GM23338 (cell line): ENCODE results near the gene FNDC4. TPM values are rescaled to one million over a fixed set of nuclear protein-coding genes. Genes with fewer than 3 reads are reported as not detected.

Experiments
- ATAC-seq: fragments of 200-7000 bp; cut with Tn5 transposase; 3 replicates; pipeline ENCODE4 v1.9.1; 2020
- DNase-seq: peaks from one replicate; pipeline ENCODE4 v3.0.0-alpha.2; 2015; ENCODE audit warnings: low spot score
- H2AFZ ChIP-seq: fragments of 200-600 bp; sonication (generic); 2 replicates; pipeline ENCODE4 v1.8.0; 2016; ENCODE audit warnings: antibody characterized with exemption, mild to moderate bottlenecking, moderate library complexity
- H3F3A ChIP-seq: fragments of 200-600 bp; sonication (generic); replicated peaks from 2 replicates; pipeline ENCODE4 v1.8.0; 2017; ENCODE audit warnings: antibody characterized with exemption, mixed run types, low read depth
- H3K27ac ChIP-seq: fragments of 200-600 bp; sonication (generic); 2 replicates; pipeline ENCODE4 v1.6.1; 2016; ENCODE audit warnings: low read depth
- H3K27me3 ChIP-seq: fragments of 200-600 bp; sonication (generic); 2 replicates; pipeline ENCODE4 v1.8.0; 2016; ENCODE audit warnings: mild to moderate bottlenecking, mixed run types, moderate library complexity; ENCODE audit not compliant: insufficient read depth
- H3K36me3 ChIP-seq: fragments of 200-600 bp; sonication (generic); 2 replicates; pipeline ENCODE4 v1.8.0; 2016; ENCODE audit warnings: mild to moderate bottlenecking; ENCODE audit not compliant: insufficient read depth
- H3K4me1 ChIP-seq: fragments of 200-600 bp; sonication (generic); 2 replicates; pipeline ENCODE4 v1.8.0; 2016; ENCODE audit warnings: mild to moderate bottlenecking, moderate library complexity; ENCODE audit not compliant: insufficient read depth
- H3K4me2 ChIP-seq: fragments of 200-600 bp; sonication (generic); 2 replicates; pipeline ENCODE4 v1.7.1; 2017; ENCODE audit warnings: mixed run types
- H3K4me3 ChIP-seq: fragments of 200-600 bp; sonication (generic); 2 replicates; pipeline ENCODE4 v1.6.1; 2016; ENCODE audit warnings: mixed run types
- H3K79me2 ChIP-seq: fragments of 200-600 bp; sonication (generic); replicated peaks from 2 replicates; pipeline ENCODE4 v1.8.0; 2017; ENCODE audit warnings: mild to moderate bottlenecking; ENCODE audit not compliant: insufficient read depth
- H3K9me2 ChIP-seq: fragments of 200-600 bp; sonication (generic); 2 replicates; pipeline ENCODE4 v1.8.0; 2017; ENCODE audit not compliant: insufficient read depth
- H4K20me1 ChIP-seq: fragments of 200-600 bp; sonication (generic); replicated peaks from 2 replicates; pipeline ENCODE4 v1.8.0; 2017; ENCODE audit warnings: mild to moderate bottlenecking; ENCODE audit not compliant: insufficient read depth
- H3K27ac Mint-ChIP-seq: 2 replicates; pipeline ENCODE4 v1.8.0; 2020; ENCODE audit warnings: inconsistent platforms, mild to moderate bottlenecking, moderate library complexity, mixed read lengths
- H3K27me3 Mint-ChIP-seq: 3 replicates; pipeline ENCODE4 v1.8.0; 2022; ENCODE audit warnings: low read depth, mild to moderate bottlenecking, moderate library complexity, mixed read lengths, inconsistent platforms; ENCODE audit not compliant: insufficient read depth, poor library complexity
- H3K36me3 Mint-ChIP-seq: 3 replicates; pipeline ENCODE4 v1.8.0; 2021; ENCODE audit warnings: low read depth, mild to moderate bottlenecking, inconsistent platforms, moderate library complexity, mixed read lengths
- H3K4me1 Mint-ChIP-seq: 3 replicates; pipeline ENCODE4 v1.8.0; 2020; ENCODE audit warnings: mild to moderate bottlenecking, inconsistent platforms, mixed read lengths
- H3K4me3 Mint-ChIP-seq: 3 replicates; pipeline ENCODE4 v1.8.0; 2021; ENCODE audit warnings: moderate library complexity, mild to moderate bottlenecking, inconsistent platforms, mixed read lengths
- H3K9me3 Mint-ChIP-seq: 3 replicates; pipeline ENCODE4 v1.8.0; 2020; ENCODE audit warnings: moderate library complexity, mild to moderate bottlenecking, inconsistent platforms, mixed read lengths
- CREB1 ChIP-seq: fragments of 250-450 bp; sonication (Bioruptor Pico); IDR thresholded peaks from 2 replicates; pipeline ENCODE4 v1.5.0; 2020; ENCODE audit warnings: low read depth, mild to moderate bottlenecking, moderate library complexity
- CTCF ChIP-seq, 2 experiments: fragments of 200-600 bp in 1 of 2; sonication (generic) in 1 of 2; conservative IDR thresholded peaks; 2 replicates each; pipeline versions ENCODE4 v1.5.1 to v1.6.1; 2016 to 2017; ENCODE audit warnings: antibody characterized with exemption in 2 of 2, low read depth in 2 of 2, mild to moderate bottlenecking in 2 of 2, moderate library complexity in 1 of 2
- ETS1 ChIP-seq: IDR thresholded peaks from 2 replicates; pipeline ENCODE4 v1.6.1; 2016; ENCODE audit warnings: antibody characterized with exemption
- EZH2 ChIP-seq: fragments of 200-600 bp; sonication (generic); IDR thresholded peaks from one replicate; pipeline ENCODE4 v1.8.0; 2017; ENCODE audit warnings: antibody characterized with exemption, mild to moderate bottlenecking, low read depth; ENCODE audit not compliant: unreplicated experiment
- EZH2phosphoT487 ChIP-seq: fragments of 200-600 bp; sonication (generic); IDR thresholded peaks from one replicate; pipeline ENCODE4 v1.8.1; 2018; ENCODE audit warnings: antibody characterized with exemption; ENCODE audit not compliant: unreplicated experiment
- JUNB ChIP-seq: IDR thresholded peaks from one replicate; pipeline ENCODE4 v1.6.1; 2016; ENCODE audit warnings: antibody characterized with exemption; ENCODE audit not compliant: unreplicated experiment
- NANOG ChIP-seq: IDR thresholded peaks from 2 replicates; pipeline ENCODE4 v1.6.1; 2016; ENCODE audit warnings: antibody characterized with exemption, borderline replicate concordance
- POLR2AphosphoS5 ChIP-seq: IDR thresholded peaks from 2 replicates; pipeline ENCODE4 v1.6.1; 2016; ENCODE audit warnings: antibody characterized with exemption, low read depth
- REST ChIP-seq: IDR thresholded peaks from one replicate; pipeline ENCODE4 v1.6.1; 2018; ENCODE audit warnings: antibody characterized with exemption; ENCODE audit not compliant: unreplicated experiment
- STAT1 ChIP-seq: IDR thresholded peaks from one replicate; pipeline ENCODE4 v1.6.1; 2016; ENCODE audit warnings: antibody characterized with exemption; ENCODE audit not compliant: unreplicated experiment
- ZNF114 ChIP-seq: fragments of 250-450 bp; sonication (Bioruptor Pico); IDR thresholded peaks from 2 replicates; pipeline ENCODE4 v1.5.0; 2020; ENCODE audit warnings: mild to moderate bottlenecking, moderate library complexity
- ZNF331 ChIP-seq: fragments of 250-450 bp; sonication (Bioruptor Pico); IDR thresholded peaks from 2 replicates; pipeline ENCODE4 v1.5.0; 2020; ENCODE audit warnings: low read depth, mild to moderate bottlenecking, moderate library complexity
- ZNF462 ChIP-seq: fragments of 250-450 bp; sonication (Bioruptor Pico); IDR thresholded peaks from 2 replicates; pipeline ENCODE4 v1.5.0; 2020; ENCODE audit warnings: mild to moderate bottlenecking, moderate library complexity
- polyA plus RNA-seq: library from polyadenylated mRNA; unstranded; fragments of >200 nt; fragmentation: Nextera tagmentation; extraction: Ambion mirVana; gene quantifications from 2 replicates; pipeline ENCODE4 v1.2.1, GENCODE V29; 2016
- total RNA-seq: library from RNA; depleted of rRNA; stranded (reverse); fragments of >200 nt; shearing (Covaris generic); gene quantifications from 2 replicates; pipeline ENCODE4 v1.2.3, GENCODE V29; 2014

Gene FNDC4
- total and polyA plus RNA-seq, 2 experiments from 2014 or later, result 5.9 to 13.3 TPM

GRCh38 chr2:27464443-27464842 lies 30.6 kb downstream of the FNDC4 start:
- Mint-ChIP-seq H3K27me3 (no peaks in the 10 kb centered on the region), H3K4me1 (peaks cover 4% of the 10 kb centered on the region; the same call in 2 of the 3 replicates), H3K36me3 (no peaks in the 10 kb centered on the region; the same call in 2 of the 3 replicates), H3K4me3 (no peak overlapping the region), H3K27ac (no peak overlapping the region), H3K9me3 (no peaks in the 10 kb centered on the region)
- no peaks in the 10 kb centered on the region for H3K9me2 ChIP-seq
- no peaks in the 10 kb centered on the region for H3K79me2 ChIP-seq
- no peaks in the 10 kb centered on the region for H3K4me1 ChIP-seq
- H4K20me1 ChIP-seq, result no peaks in the 10 kb centered on the region
- H3F3A ChIP-seq, result no peaks in the 10 kb centered on the region
- H2AFZ ChIP-seq, result no peak overlapping the region
- H3K4me3 ChIP-seq, result no peak overlapping the region
- H3K4me2 ChIP-seq, result no peak overlapping the region
- TF ChIP-seq NANOG (no peak), STAT1 (no peak), ZNF114 (CRISPR knock-in tag) (no peak), ZNF462 (CRISPR knock-in tag) (no peak), CTCF (conservative IDR thresholded peaks at IDR 0.05; ENCODE audit: low read depth in 2 of 2) (no peak), JUNB (no peak), EZH2phosphoT487 (no peak), CREB1 (CRISPR knock-in tag) (no peak), ZNF331 (CRISPR knock-in tag) (no peak), EZH2 (no peak), REST (no peak), ETS1 (no peak), POLR2AphosphoS5 (no peak)
- no peak for ATAC-seq
- DNase-seq, result no peak
- no peaks in the 10 kb centered on the region for H3K27me3 ChIP-seq
- no peak overlapping the region for H3K27ac ChIP-seq
- H3K36me3 ChIP-seq, result no peaks in the 10 kb centered on the region
